ENCODE measurements around the gene TAS1R2. TPM values are rescaled to one million over a fixed set of nuclear protein-coding genes. Genes with fewer than 3 reads are reported as not detected.
A peak's percentile ranks its signal among the peaks of the same experiment; 100 is the strongest.

Gene TAS1R2
- total RNA-seq, 1 donor from 2014 or later = not detected

GRCh38 chr1:18883636-18884418 is 24.4 kb upstream of the TAS1R2 start:
- TF ChIP-seq CTCF (IDR thresholded peaks at IDR 0.05) = peak; percentile 92

GRCh38 chr1:18883079-18883478 is 23.6 kb upstream of the TAS1R2 start:
- Histone ChIP-seq H3K4me3 (no peak overlapping the region), H3K4me1 (no peaks in the 10 kb centered on the region), H3K9me3 (no peaks in the 10 kb centered on the region), H3K36me3 (peaks cover 10% of the 10 kb centered on the region), H3K27ac (no peak overlapping the region), H3K27me3 (ENCODE audit: low read depth) (no peaks in the 10 kb centered on the region)
- DNase-seq (no peak), ATAC-seq (no peak)
- no peak for TF ChIP-seq CTCF (IDR thresholded peaks at IDR 0.05)
- intact Hi-C loops (cut with DNase I) = no loop called here

More at GRCh38 chr1:18883636-18884418, 24.4 kb upstream of the TAS1R2 start:
- no peak overlapping the region for H3K4me3 ChIP-seq
- no peak overlapping the region for H3K27ac ChIP-seq
- ATAC-seq = peak; percentile 75 to 80
- no peaks in the 10 kb centered on the region for H3K9me3 ChIP-seq
- no peaks in the 10 kb centered on the region for H3K4me1 ChIP-seq
- intact Hi-C loops (cut with DNase I) = no loop called here
- peaks cover 10% of the 10 kb centered on the region for H3K36me3 ChIP-seq
- DNase-seq = peak; percentile 77
- H3K27me3 ChIP-seq (ENCODE audit: low read depth) = no peaks in the 10 kb centered on the region

GRCh38 chr1:18882486-18882885 is 23.0 kb upstream of the TAS1R2 start:
- Histone ChIP-seq H3K9me3 (no peaks in the 10 kb centered on the region), H3K27ac (no peak overlapping the region), H3K27me3 (ENCODE audit: low read depth) (no peaks in the 10 kb centered on the region), H3K4me1 (no peaks in the 10 kb centered on the region), H3K4me3 (no peak overlapping the region), H3K36me3 (peaks cover 10% of the 10 kb centered on the region)
- TF ChIP-seq CTCF (IDR thresholded peaks at IDR 0.05) = no peak
- intact Hi-C loops (cut with DNase I) = no loop called here
- DNase-seq = no peak
- ATAC-seq = no peak

GRCh38 chr1:18881642-18882431 is 22.4 kb upstream of the TAS1R2 start:
- peaks cover 10% of the 10 kb centered on the region for H3K36me3 ChIP-seq
- no peak for ATAC-seq
- H3K27ac ChIP-seq = no peak overlapping the region
- intact Hi-C loops (cut with DNase I) = no loop called here
- H3K27me3 ChIP-seq (ENCODE audit: low read depth) = no peaks in the 10 kb centered on the region
- no peak overlapping the region for H3K4me3 ChIP-seq
- TF ChIP-seq CTCF (IDR thresholded peaks at IDR 0.05) = no peak
- no peak for DNase-seq
- no peaks in the 10 kb centered on the region for H3K9me3 ChIP-seq
- H3K4me1 ChIP-seq = no peaks in the 10 kb centered on the region

- no peak overlapping the region for H3K27ac ChIP-seq
- H3K36me3 ChIP-seq = peaks cover 10% of the 10 kb centered on the region
- H3K27me3 ChIP-seq (ENCODE audit: low read depth) = no peaks in the 10 kb centered on the region
- DNase-seq (no peak), ATAC-seq (no peak)
- intact Hi-C loops (cut with DNase I) = no loop called here
- no peaks in the 10 kb centered on the region for H3K9me3 ChIP-seq
- no peak overlapping the region for H3K4me3 ChIP-seq
- no peaks in the 10 kb centered on the region for H3K4me1 ChIP-seq
- no peak for TF ChIP-seq CTCF (IDR thresholded peaks at IDR 0.05)
Measured at GRCh38 chr1:18881164-18881563, 21.7 kb upstream of the TAS1R2 start.

Data from lower lobe of right lung (tissue), 2 donors.